HG03095 (cell line): ENCODE data around the gene SHMT1.
"Not testable (repeated sequence)": the region's sequence is repeated elsewhere in the genome, so short reads cannot be mapped to it uniquely, and the experiment has no call there.

Experiments
- ATAC-seq: cut with Tn5 transposase; IDR thresholded peaks from one replicate; pipeline ENCODE4 v1.9.1; 2021; ENCODE audit warnings: moderate library complexity; ENCODE audit not compliant: unreplicated experiment

The SHMT1 gene

GRCh38 chr17:18378614-18379013 is 15.3 kb upstream of the SHMT1 start:
- ATAC-seq: not testable (repeated sequence)

- ATAC-seq: no peak
These were observed 14.8 kb upstream of the SHMT1 start for GRCh38 chr17:18378205-18378505.

- ATAC-seq: no peak
These were observed 14.3 kb upstream of the SHMT1 start, which contains the start of gene EVPLL for GRCh38 chr17:18377437-18378204. TSS of gene EVPLL (plus strand) at chr17:18377778. CDS start at chr17:18380938, 3,160 bp downstream.

GRCh38 chr17:18374216-18374615 is 10.9 kb upstream of the SHMT1 start:
- no peak for ATAC-seq

- ATAC-seq: not testable (repeated sequence)
These were observed 9.8 kb upstream of the SHMT1 start for GRCh38 chr17:18373181-18373580.

- ATAC-seq: no peak
These were observed 8.1 kb upstream of the SHMT1 start for GRCh38 chr17:18371455-18371854.

GRCh38 chr17:18370761-18371160 is 7.4 kb upstream of the SHMT1 start:
- no peak for ATAC-seq

GRCh38 chr17:18368946-18369345 is 5.6 kb upstream of the SHMT1 start:
- ATAC-seq: no peak

GRCh38 chr17:18364166-18364565 is 816 bp upstream of the SHMT1 start:
- ATAC-seq: no peak

- ATAC-seq: no peak
These were observed 651 bp downstream of the SHMT1 start for GRCh38 chr17:18362698-18363100.

- ATAC-seq: no peak
These were observed 1.3 kb downstream of the SHMT1 start for GRCh38 chr17:18361837-18362697.

GRCh38 chr17:18360518-18360917 is 2.8 kb downstream of the SHMT1 start:
- ATAC-seq: no peak

- no peak for ATAC-seq
These were observed 6.7 kb downstream of the SHMT1 start for GRCh38 chr17:18356624-18357023.

- ATAC-seq: no peak
These were observed 9.8 kb downstream of the SHMT1 start for GRCh38 chr17:18353541-18353940.

- ATAC-seq: no peak
These were observed 19.3 kb downstream of the SHMT1 start for GRCh38 chr17:18344021-18344420.

- no peak for ATAC-seq
These were observed 23.4 kb downstream of the SHMT1 start for GRCh38 chr17:18339933-18340332.

GRCh38 chr17:18338158-18338557 is 25.2 kb downstream of the SHMT1 start:
- not testable (repeated sequence) for ATAC-seq

- ATAC-seq: no peak
These were observed 30.4 kb downstream of the SHMT1 start for GRCh38 chr17:18332909-18333489.

GRCh38 chr17:18331879-18332278 is 31.5 kb downstream of the SHMT1 start:
- ATAC-seq: no peak

GRCh38 chr17:18328643-18329204 is 34.6 kb downstream of the SHMT1 start:
- ATAC-seq: no peak

GRCh38 chr17:18327556-18327955 is 35.8 kb downstream of the SHMT1 start:
- ATAC-seq: no peak
